ENCODE measurements around the gene EIF6.

DNA sequence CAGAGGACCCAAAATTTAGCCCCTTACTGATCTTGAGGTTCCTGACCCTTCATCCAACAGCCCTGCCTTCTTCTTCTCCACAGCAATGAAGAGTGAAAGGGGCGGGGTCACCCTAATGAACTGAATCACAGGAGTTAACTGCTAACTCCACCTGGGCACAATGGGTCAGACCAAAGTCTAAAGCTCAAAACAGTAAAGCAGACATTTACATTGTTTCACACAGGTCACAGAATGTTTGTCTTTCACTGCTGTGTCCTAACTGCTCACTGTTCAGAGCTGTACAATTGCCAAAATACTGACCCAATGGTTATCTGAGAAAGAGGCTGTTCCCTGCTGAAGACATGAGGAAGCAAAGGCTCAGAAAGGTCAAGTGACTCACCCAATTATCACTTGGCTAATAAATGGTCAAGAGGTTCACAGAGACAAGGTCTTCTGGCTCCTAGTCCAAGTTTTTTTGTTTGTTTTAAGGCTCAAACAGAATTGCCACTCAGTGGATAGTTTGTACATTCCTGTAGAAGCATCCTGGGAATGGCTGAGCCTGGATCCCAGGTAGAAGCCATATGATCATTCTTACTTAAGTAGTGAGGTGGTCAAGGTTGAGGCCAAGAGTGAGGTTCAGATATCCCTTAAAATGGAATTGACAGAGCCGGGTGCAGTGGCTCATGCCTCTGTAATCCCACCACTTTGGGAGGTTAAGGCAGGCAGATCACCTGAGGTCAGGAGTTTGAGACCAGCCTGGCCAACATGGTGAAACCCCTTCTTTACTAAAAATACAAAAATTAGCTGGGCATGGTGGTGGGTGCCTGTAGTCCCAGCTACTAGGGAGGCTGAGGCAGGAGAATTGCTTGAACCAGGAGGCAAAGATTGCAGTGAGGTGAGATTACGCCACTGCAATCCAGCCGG lies 42.8 kb upstream of the EIF6 start:
- TF ChIP-seq ZNF585B (tag by site-specific recombination; IDR thresholded peaks at IDR 0.05) (no peak), ZNF670 (tag by site-specific recombination; IDR thresholded peaks at IDR 0.05; ENCODE audit: low read depth) (no peak), ZNF48 (tag by site-specific recombination; IDR thresholded peaks at IDR 0.05) (no peak), ZNF843 (tag by site-specific recombination; IDR thresholded peaks at IDR 0.05) (no peak), ZNF530 (tag by site-specific recombination; IDR thresholded peaks at IDR 0.05; ENCODE audit: low read depth) (no peak), ZNF335 (tag by site-specific recombination; conservative IDR thresholded peaks at IDR 0.05) (no peak), ZNF558 (tag by site-specific recombination; IDR thresholded peaks at IDR 0.05) (no peak)
- TF ChIP-seq, protein P1, sequence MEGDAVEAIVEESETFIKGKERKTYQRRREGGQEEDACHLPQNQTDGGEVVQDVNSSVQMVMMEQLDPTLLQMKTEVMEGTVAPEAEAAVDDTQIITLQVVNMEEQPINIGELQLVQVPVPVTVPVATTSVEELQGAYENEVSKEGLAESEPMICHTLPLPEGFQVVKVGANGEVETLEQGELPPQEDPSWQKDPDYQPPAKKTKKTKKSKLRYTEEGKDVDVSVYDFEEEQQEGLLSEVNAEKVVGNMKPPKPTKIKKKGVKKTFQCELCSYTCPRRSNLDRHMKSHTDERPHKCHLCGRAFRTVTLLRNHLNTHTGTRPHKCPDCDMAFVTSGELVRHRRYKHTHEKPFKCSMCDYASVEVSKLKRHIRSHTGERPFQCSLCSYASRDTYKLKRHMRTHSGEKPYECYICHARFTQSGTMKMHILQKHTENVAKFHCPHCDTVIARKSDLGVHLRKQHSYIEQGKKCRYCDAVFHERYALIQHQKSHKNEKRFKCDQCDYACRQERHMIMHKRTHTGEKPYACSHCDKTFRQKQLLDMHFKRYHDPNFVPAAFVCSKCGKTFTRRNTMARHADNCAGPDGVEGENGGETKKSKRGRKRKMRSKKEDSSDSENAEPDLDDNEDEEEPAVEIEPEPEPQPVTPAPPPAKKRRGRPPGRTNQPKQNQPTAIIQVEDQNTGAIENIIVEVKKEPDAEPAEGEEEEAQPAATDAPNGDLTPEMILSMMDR (tag by site-specific recombination; IDR thresholded peaks at IDR 0.05): no peak

Measured in HEK293 (cell line).